GM18868 (cell line): Measurements from ENCODE around the gene OSBPL9.
"Not testable (repeated sequence)": the region's sequence is repeated elsewhere in the genome, so short reads cannot be mapped to it uniquely, and the experiment has no call there.

Experiments
- ATAC-seq: cut with Tn5 transposase; IDR thresholded peaks from one replicate; pipeline ENCODE4 v1.9.1; 2021; ENCODE audit warnings: mild to moderate bottlenecking, moderate library complexity; ENCODE audit not compliant: unreplicated experiment

Gene OSBPL9

DNA sequence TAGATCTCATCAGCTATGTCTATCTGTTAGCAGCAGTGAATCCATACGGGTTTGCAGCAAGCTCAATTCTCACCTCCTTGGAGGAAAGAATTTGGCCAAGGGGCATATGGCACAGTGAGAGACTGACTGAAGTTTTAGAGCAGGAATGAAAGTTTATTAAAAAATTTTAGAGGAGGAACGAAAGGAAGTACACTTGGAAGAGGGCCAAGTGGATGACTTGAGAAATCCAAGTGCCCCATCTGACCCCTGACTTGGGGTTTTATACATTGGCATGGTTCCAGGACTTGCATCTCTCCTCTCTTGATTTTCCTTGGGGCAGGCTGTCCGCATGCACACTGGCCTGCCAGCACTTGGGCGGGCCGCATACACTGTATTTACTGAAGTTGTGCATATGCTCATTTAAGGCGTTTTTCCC, 9.2 kb upstream of the OSBPL9 start:
- no peak for ATAC-seq

DNA sequence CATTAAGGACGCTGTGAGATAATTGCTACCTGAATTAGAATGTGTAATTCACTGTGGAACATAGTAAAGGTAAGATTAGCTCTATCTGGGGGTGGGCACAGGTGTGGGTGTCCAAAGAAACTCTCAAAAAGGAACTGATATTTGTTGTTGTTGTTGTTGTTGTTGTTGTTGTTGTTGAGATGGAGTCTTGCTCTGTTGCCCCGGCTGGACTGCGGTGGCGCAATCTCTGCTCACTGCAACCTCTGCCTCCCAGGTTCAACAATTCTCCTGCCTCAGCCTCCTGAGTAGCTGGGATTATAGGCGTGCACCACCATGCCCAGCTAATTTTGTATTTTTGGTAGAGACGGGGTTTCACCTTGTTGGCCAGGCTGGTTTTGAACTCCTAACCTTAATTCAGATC, 6.8 kb upstream of the OSBPL9 start:
- not testable (repeated sequence) for ATAC-seq

DNA sequence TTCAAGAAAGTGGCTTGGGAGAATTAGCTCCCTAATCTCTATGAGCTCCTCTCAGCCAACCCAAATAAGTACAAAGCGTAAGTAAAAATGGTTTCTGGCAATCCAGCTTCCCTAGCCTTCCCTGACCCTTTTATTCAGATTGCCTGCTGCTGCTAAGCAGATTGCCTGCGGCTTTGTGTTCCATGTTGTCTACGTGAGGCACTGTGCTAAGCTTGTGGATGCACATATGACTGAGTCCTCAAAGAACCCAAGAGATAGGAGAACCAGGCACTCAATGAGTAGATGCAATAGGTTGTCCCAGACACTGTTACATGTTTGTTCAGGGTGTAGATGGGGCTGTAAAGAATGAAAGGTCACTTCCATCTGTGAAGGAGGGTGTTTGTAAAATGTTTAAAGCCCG, 6.3 kb upstream of the OSBPL9 start:
- no peak for ATAC-seq

DNA sequence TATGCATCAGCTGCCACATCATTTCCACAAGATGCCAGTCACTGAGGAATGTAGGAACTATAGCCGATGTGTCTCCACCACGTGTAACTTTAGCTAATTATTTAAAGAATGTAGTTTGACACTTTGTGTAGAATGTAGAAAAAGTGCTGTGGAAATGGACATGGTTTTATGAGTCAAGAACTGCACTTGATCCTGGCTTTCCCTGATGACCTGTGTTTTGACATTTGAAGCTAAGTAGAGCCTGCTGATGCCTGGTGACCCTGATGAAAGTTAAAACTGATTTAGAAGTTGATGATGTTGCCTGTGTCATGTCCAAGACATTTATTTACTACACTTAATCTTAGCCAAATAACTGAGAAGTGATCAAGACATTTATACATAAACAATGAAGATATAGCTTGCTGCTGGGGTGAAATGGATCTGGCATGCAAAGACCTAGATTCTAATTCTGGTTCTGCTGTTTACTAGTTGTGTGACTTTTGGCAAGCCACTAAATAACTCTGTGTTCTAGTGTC, 4.4 kb upstream of the OSBPL9 start:
- no peak for ATAC-seq

DNA sequence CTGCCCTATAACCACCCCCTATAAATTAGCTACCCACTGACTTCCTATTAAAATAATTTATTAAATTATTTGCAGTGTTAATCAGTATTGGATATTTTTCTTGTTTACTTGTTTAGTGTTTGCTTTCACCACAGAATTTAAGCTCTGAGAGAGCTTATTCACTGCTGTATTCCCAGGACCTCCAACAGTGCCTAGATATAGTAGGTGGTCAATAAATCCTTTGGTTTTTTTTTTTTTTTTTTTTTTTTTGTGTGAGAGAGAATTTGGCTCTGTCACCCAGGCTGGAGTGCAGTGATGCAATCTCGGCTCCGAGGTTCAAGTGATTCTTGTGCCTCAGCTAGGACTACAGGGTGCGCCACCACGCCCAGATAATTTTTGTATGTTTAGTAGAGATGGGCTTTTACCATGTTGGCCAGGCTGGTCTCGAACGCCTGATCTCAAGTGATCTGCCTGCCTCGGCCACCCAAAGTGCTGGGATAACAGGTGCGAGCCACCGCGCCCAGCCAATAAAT, 1.1 kb upstream of the OSBPL9 start:
- ATAC-seq, result no peak

DNA sequence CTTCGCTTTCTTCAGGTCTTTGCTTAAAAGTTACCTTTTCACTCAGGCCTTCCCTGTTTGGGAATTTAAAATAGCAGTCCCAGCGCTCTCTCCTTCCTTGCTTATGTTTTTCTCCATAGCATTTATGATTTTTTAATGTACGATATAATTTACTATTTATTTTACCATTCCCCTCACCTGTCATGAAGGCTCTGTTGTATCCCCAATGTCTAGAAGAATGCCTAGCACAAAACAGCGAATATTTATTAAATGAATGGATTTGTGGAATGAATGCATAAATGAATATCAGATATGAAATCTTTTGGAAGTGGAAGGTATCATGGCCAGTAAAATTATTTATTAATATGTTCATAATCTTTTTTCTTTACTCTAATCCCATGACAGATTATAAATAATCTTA, 402 bp upstream of the OSBPL9 start:
- ATAC-seq, result no peak

DNA sequence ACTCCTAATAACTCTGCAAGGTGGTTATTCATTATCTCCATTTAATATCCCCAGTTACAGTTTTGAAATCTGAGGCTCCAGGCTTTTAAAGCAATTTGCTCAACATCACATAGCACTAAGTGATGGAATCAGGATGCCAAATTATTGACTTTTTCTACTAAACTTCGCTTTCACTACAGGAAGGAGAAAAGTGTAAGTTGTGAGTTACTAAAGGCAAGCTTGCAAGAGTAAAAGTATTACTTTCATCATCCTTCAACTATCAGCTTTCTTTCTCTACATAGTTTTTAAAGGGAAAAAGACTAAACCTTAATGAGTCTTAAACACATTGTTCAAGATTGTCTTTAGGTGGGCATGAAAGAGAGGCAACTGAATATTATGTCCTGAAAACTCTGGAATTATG, 1.8 kb downstream of the OSBPL9 start:
- ATAC-seq, result no peak

DNA sequence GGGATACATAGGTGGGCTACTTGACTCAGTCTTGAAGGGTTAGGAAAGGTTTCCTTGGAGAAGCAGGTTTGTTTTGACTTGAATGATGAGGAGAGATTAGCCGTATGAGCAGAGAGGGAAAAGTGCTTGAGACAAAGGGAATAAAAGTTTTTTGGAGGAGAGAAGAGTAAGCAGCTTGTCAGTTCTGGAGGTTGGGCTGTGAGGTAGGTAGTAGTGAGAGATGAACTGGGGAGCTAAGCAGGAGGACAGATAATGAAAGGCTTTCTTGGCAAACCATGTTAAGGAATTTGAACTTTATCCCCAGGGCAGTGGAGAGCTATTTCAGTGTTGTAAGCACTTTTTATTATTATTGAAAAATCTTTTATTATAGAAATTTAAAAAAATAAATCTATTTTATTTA, 3.6 kb downstream of the OSBPL9 start:
- ATAC-seq, result no peak

DNA sequence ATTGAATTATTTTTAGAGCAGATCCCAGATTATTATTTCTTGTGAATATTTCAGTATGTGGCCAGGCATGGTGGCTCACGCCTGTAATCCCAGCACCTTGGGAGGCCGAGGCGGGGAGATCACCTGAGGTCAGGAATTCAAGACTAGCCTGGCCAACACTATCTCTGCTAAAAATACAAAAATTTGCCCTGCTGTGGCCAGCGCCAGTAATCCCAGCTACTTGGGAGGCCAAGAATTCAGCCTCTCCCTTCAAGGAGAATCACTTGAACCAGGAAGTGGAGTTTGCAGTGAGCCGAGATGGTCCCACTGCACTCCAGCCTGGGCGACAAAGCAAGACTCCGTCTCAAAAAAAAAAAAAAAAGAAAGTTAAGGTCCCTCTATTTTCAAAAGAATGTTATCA, 4.3 kb downstream of the OSBPL9 start:
- no peak for ATAC-seq

DNA sequence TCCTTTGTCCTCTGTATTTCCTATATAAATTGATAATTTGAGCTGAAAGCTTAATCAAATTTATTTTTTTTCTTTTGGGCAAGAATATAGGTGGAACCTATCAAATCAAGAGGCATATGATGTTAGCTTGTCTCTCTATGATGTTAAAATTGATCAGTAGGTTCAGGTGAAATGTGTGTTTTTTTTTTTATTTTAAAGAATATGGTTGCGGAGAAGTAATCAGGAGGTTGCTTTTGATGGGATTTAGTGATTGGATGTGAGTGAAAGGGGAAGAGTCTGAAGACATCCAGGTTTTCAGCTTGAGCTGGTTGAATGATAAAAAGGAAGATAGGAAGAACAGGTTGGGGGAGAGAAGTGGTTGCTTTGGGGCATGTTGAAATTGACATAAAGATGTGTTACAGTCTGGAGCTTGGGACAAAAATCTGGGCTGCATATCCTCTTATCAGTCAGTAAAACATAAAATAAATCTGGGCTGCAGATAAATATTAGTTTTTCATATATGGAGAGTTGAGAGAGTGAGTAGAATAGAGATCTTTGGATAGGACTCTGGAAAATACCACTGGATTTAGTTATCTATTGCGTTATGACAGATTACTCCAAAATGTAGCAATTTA, 5.1 kb downstream of the OSBPL9 start:
- ATAC-seq, result no peak

DNA sequence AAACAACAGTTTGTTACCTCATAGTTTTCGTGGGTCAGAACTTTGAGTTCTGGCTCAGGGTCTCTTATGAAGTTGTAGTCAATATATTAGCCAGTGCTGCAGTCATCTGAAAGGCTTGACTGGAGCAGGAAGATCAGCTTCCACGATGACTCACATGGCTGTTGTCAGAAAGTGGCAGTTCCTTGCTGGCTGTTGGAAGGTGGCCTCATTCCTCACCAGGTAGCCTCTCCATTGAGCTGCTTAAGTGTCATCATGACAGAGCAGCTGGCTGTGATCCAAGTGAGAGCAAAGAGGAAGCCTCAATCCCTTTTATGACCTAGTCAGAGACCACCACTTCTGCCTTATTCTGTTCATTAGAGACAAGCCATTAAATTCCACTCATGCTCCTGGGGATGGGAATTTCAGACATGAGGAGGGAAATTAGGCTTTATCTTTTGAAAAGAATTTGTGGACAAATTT, 5.6 kb downstream of the OSBPL9 start:
- ATAC-seq, result no peak

DNA sequence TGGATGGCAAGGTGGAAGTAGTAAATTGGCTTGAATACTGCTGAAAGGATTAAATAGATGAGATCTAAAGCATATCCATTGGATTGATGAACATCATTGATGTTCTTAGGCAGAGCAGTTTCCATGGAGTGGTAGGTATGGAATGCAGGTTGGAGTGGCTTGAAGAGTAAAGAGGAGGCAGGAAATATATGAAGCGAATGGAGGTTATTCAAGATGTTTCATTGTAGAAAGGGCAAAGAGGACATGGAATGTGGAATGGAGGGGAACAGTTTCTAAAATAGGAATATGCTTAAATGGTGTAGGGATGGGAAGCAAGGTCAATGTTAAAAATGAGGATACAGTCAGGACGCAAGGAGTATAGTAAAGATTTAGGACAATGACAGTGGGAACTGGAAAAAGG, 6.1 kb downstream of the OSBPL9 start:
- ATAC-seq, result no peak

DNA sequence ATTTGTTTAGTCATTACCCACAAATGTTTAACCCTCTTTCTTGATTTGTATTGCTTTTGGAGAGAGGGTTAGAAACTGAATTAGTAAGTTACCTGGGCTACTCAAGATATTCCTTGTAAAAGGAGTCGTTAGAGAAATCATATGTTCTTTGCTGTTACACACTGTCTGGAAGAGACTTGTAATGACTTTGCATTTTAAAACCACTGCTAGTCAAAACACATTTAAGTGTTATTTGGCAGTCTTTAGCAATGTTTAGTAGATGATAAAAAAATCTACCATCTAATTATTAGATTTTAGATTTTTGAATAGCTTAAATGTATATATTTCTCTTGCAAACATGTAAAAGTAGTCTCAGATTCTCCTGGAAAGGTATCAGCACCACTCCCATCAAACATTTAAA, 6.6 kb downstream of the OSBPL9 start:
- ATAC-seq, result no peak

DNA sequence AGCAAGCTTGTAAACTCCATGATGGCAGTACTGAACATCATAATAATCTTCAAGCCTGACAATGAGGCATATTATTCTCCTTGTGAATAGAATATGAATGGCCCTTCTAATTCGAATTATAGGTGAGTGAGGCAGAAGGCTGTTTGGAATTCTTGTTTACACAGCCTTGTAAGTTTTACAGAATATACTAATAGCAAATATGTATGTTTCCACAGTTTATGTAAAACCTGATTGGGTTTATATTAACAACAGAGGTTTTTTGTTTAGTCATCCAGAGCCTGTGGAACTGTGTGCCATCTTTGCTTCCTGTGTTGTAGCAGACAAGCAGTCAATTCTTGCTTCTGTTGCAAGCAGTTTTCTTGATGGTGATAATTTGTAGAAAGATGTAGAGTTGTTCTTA, 8.0 kb downstream of the OSBPL9 start:
- ATAC-seq, result no peak

DNA sequence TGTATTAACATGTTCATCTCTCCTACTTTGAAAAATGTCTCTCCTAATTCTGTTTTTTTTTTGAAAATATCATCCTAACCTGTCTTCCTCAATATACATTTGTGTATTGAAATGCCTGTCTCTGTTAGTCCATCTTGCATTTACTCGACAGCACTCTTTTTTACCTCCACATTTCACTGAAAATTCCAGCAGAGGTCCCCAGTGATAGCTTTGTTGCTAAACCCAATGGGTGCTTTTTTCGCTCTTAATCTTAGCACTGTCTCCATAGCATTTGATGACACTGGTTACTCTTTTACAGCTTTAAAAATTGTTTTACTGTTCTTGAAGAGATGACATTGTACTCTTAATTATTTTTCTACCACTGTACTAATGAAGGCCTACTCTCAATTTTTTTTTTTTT, 10.8 kb downstream of the OSBPL9 start:
- no peak for ATAC-seq

DNA sequence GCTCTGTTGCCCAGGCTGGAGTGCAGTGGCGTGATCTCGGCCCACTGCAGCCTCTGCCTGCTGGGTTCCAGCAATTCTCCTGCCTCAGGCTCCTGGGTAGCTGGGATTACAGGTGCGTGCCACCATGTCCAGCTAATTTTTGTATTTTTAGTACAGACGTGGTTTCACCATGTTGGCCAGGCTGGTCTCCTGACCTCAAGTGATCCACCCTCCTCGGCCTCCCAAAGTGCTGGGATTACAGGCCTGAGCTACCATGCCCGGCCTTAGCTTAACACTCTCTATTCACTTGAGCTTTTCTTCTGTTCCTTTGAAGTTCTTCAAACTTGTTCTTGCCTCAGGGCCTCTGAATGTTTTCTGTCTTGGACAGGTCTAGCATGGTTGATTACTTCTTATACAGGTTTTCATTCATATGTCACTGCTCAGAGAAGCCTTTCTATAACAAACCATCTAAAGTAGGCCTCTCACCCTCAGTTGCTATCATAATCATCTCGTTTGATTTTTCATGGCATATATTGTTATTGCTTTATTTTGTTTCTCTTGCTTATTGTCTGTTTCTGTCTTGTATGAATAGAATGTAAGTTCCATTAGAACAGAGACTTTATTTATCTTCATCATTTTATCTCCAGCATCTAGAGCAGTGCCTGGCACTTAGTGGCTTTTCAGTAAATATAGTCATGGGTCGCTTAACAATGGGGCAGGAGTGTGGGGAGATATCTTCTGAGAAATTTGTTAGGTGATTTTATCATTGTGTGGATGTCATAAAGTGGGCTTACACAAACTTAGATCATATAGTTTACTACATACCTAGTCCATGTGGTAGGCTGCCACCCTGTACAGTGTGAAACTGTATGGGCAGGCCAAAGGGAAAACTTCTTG, 12.1 kb downstream of the OSBPL9 start:
- ATAC-seq, result no peak

DNA sequence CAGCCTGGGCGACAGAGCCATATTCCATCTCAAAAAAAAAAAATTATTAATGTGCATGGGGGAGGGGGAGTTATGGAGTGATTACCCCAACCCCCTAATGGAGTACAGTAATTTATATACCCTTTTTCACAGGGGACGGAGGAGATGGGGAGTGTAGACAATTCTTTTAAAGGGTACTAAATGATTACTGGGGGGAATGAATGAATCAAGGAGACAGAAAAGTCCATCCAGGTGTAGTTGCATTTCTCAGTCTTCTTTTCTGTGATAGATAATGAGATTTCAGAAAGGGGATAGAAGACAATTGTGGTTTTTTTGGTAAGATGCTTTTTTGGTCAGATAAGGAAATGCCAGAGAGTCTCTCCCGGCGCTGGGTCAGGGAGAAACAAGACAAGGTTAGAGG, 13.0 kb downstream of the OSBPL9 start:
- no peak for ATAC-seq

DNA sequence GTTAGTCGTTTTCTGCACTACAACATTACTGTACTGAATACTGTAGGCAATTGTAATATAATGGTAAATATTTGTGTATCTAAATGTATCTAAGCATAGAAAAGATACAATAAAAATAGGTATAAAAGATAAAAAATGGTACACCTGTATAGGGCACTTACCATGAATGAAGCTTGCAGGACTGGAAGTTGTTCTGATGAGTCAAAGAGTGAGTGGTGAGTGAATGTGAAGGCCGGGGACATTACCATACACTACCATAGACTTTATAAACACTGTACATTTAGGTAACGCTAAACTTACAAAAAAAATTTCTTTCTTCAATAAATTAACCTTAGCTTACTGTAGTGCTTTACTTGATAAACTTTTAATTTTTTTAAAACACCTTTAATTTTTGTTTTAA, 13.5 kb downstream of the OSBPL9 start:
- no peak for ATAC-seq

DNA sequence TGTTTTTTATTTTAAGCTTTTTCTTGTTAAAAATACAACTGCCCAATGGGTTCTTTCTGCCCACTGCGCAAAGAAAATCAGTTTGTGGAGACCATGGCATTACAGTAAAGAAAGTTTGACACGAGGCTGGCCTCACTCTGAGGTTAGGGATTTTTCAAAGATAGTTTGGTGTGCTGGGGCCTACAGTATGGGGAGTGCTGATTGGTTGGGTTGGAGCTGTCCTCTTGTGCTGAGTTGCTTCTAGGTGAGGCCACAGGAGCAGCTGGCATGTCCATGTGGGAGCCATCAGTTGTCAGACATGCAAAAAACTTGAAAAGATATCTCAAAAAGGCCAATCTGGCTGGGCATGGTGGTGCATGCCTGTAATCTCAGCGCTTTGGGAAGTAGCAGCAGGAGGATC, 14.0 kb downstream of the OSBPL9 start:
- no peak for ATAC-seq

DNA sequence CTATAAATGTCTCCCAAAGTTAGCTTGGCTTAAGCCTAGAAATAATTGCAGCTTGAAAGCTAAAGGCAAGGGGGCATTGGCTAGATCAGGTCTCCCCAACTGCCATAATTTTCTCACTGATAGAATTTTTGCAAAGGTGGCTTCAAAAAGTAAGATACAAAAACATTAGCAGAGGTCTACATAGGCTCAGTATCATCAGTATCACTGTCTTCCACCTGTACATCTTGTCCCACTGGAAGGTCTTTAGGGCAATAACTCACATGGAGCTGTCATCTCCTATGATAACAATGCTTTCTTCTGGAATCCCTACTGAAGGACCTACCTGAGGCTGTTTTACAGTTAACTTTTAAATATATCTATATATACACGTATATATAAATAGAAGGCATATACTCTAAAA, 14.9 kb downstream of the OSBPL9 start:
- ATAC-seq, result no peak

DNA sequence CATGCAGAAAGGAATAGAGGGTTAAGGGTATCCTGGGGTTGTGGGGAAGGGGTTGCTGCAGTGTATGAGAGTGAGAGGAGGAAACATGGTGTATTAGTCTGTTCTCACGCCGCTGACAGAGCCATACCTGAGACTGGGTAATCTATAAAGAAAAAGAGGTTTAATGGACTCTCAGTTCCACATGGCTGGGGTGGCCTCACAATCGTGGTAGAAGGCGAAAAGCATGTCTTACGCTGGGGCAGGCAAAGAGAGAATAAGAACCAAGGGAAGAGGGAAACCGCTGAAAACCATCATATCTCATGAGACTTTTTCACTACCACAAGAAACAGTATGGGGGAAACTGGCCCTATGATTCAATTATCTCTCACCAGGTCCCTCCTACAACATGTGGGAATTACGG, 17.7 kb downstream of the OSBPL9 start:
- no peak for ATAC-seq

DNA sequence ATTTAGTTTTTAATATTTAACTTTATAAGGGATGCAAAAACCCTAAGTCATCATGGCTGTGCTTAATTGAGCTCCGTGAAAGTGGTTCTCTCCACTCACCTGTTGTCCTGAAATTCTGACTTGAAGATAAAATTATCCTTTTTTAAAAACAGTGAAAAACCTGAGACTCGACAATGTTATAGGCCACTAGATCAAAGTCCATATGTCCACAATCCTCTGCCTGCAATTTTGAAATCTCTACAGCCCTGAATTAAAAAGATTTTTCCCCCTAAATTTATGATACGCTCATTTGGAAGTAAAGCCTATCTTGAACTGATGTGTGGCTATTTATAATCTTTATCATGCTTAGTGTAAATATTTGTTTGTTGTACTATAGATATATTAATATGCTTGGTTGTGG, 18.7 kb downstream of the OSBPL9 start:
- no peak for ATAC-seq
